ENCODE data around the gene GRPR. TPM values are rescaled to one million over a fixed set of nuclear protein-coding genes. Genes with fewer than 3 reads are reported as not detected.

Gene GRPR
- polyA plus RNA-seq, 1 of the 3 experiments (the other 2 are of a cell fraction), result 1.2 TPM

DNA sequence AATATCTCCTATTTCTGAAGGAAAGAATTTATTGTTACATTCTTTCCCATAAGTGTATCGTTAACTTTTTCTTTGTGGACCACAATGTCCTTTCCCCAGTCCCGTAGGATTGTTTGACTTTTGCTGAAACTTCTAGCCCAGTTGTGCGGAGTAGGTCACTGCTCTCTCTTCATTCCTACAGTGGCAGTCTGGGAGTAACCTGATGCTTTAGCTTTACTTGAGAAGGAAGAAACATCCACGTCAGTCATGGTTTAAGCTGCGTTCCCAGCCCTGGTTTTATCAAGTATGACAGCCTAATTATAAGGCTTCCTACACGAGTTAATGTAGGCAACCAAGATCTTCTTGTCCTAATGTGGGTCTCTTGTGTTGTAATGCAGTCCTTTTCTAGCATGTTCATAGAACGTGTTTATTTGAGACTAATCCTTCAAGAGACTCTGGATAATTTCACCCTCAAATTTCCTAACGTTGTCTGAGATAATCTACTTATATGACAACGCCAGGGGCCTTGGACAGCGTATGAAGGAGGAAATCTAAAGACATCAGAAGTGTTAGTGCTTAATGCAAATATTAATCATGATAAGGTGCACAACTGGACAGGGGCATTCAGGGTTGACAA, 40.8 kb upstream of the GRPR start:
- ChIA-PET CTCF (no interaction called here), POLR2A (no interaction called here)
- no peaks in the 10 kb centered on the region for H3K9me3 ChIP-seq
- H3K9me2 ChIP-seq, result no peaks in the 10 kb centered on the region
- H3F3A ChIP-seq (replicated peaks; ENCODE audit: insufficient read depth), result no peaks in the 10 kb centered on the region
- TF ChIP-seq, protein P1, sequence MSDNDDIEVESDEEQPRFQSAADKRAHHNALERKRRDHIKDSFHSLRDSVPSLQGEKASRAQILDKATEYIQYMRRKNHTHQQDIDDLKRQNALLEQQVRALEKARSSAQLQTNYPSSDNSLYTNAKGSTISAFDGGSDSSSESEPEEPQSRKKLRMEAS (IDR thresholded peaks at IDR 0.05; ENCODE audit: low read depth), result no peak
- TF ChIP-seq GATA2 (CRISPR knock-in tag; IDR thresholded peaks at IDR 0.05), result peak; percentile 39
- H3K4me1 ChIP-seq (ENCODE audit: control insufficient read depth in 1 of 2, insufficient read depth in 2 of 2, low read depth in 1 of 2, low read length in 1 of 2), result no peaks in the 10 kb centered on the region; a peak in 1 of 4 replicates
- H3K27me3 ChIP-seq (ENCODE audit: insufficient read depth), result no peaks in the 10 kb centered on the region; the same call in 1 of the 2 replicates
- 42% methylated on average over 10 of the region's 10 CpGs for WGBS (ENCODE audit: low lambda C conversion rate)
- H3K9ac ChIP-seq, result no peak overlapping the region
- no peaks in the 10 kb centered on the region for H3K36me3 ChIP-seq (replicated peaks in 1 of 2; ENCODE audit: control insufficient read depth in 1 of 2, insufficient read depth in 2 of 2, low read length in 1 of 2)
- DNase-seq, result no peak
- H3K4me2 ChIP-seq, result no peak overlapping the region
- no peaks in the 10 kb centered on the region for H4K20me1 ChIP-seq (ENCODE audit: insufficient read depth)
- H3K27ac ChIP-seq (ENCODE audit: low read depth in 2 of 2, low read length in 1 of 2), result no peak overlapping the region
- no peaks in the 10 kb centered on the region for H3K79me2 ChIP-seq (ENCODE audit: insufficient read depth)
- no peak overlapping the region for H3K4me3 ChIP-seq (ENCODE audit: low read depth in 2 of 2, low read length in 1 of 2)
- no peak overlapping the region for H2AFZ ChIP-seq (ENCODE audit: low read depth)

DNA sequence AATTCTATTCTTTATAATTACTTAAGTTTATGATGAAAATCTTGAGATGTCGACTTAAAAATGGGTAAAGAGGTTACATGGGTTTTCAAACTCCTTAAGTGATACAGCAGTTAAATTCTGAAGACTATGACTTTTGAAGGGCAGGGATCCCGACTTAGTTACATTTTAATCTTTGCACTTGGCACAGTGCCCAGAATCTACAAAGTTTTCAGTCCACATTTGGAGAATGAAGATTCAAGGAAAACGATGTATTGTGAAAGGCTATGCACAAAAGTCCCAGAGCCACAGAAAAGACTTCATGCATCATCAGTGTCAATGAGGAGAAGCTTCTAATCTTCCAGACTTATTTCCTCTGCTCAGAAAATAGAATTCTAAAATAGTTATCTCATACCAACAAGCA, 36.3 kb upstream of the GRPR start:
- CTCF ChIA-PET, result no interaction called here
- H3K79me2 ChIP-seq (ENCODE audit: insufficient read depth), result no peaks in the 10 kb centered on the region
- H3K4me3 ChIP-seq (ENCODE audit: low read depth in 2 of 2, low read length in 1 of 2), result no peak overlapping the region
- no peaks in the 10 kb centered on the region for H3K36me3 ChIP-seq (replicated peaks in 1 of 2; ENCODE audit: control insufficient read depth in 1 of 2, insufficient read depth in 2 of 2, low read length in 1 of 2)
- POLR2A ChIA-PET, result no interaction called here
- no peak overlapping the region for H2AFZ ChIP-seq (ENCODE audit: low read depth)
- no peaks in the 10 kb centered on the region for H3K9me3 ChIP-seq
- no peak overlapping the region for H3K27ac ChIP-seq (ENCODE audit: low read depth in 2 of 2, low read length in 1 of 2)
- no peak for DNase-seq
- no peaks in the 10 kb centered on the region; the same call in 1 of the 2 replicates for H3K27me3 ChIP-seq (ENCODE audit: insufficient read depth)
- H4K20me1 ChIP-seq (ENCODE audit: insufficient read depth), result no peaks in the 10 kb centered on the region
- no peaks in the 10 kb centered on the region for H3K4me1 ChIP-seq (ENCODE audit: control insufficient read depth in 1 of 2, insufficient read depth in 2 of 2, low read depth in 1 of 2, low read length in 1 of 2)
- no peak overlapping the region for H3K9ac ChIP-seq
- H3F3A ChIP-seq (replicated peaks; ENCODE audit: insufficient read depth), result no peaks in the 10 kb centered on the region
- 10% methylated on average over 3 of the region's 3 CpGs for WGBS (ENCODE audit: low lambda C conversion rate)
- TF ChIP-seq, protein P2, sequence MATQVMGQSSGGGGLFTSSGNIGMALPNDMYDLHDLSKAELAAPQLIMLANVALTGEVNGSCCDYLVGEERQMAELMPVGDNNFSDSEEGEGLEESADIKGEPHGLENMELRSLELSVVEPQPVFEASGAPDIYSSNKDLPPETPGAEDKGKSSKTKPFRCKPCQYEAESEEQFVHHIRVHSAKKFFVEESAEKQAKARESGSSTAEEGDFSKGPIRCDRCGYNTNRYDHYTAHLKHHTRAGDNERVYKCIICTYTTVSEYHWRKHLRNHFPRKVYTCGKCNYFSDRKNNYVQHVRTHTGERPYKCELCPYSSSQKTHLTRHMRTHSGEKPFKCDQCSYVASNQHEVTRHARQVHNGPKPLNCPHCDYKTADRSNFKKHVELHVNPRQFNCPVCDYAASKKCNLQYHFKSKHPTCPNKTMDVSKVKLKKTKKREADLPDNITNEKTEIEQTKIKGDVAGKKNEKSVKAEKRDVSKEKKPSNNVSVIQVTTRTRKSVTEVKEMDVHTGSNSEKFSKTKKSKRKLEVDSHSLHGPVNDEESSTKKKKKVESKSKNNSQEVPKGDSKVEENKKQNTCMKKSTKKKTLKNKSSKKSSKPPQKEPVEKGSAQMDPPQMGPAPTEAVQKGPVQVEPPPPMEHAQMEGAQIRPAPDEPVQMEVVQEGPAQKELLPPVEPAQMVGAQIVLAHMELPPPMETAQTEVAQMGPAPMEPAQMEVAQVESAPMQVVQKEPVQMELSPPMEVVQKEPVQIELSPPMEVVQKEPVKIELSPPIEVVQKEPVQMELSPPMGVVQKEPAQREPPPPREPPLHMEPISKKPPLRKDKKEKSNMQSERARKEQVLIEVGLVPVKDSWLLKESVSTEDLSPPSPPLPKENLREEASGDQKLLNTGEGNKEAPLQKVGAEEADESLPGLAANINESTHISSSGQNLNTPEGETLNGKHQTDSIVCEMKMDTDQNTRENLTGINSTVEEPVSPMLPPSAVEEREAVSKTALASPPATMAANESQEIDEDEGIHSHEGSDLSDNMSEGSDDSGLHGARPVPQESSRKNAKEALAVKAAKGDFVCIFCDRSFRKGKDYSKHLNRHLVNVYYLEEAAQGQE (IDR thresholded peaks at IDR 0.05; ENCODE audit: low read depth, low read length), result no peak
- TF ChIP-seq, protein P3, sequence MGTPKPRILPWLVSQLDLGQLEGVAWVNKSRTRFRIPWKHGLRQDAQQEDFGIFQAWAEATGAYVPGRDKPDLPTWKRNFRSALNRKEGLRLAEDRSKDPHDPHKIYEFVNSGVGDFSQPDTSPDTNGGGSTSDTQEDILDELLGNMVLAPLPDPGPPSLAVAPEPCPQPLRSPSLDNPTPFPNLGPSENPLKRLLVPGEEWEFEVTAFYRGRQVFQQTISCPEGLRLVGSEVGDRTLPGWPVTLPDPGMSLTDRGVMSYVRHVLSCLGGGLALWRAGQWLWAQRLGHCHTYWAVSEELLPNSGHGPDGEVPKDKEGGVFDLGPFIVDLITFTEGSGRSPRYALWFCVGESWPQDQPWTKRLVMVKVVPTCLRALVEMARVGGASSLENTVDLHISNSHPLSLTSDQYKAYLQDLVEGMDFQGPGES (IDR thresholded peaks at IDR 0.05; ENCODE audit: low read depth, low read length), result no peak
- TF ChIP-seq, protein P4, sequence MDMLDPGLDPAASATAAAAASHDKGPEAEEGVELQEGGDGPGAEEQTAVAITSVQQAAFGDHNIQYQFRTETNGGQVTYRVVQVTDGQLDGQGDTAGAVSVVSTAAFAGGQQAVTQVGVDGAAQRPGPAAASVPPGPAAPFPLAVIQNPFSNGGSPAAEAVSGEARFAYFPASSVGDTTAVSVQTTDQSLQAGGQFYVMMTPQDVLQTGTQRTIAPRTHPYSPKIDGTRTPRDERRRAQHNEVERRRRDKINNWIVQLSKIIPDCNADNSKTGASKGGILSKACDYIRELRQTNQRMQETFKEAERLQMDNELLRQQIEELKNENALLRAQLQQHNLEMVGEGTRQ (IDR thresholded peaks at IDR 0.05; ENCODE audit: borderline replicate concordance, low read depth, low read length), result no peak
- TF ChIP-seq FOXJ3 (CRISPR knock-in tag; IDR thresholded peaks at IDR 0.05), result no peak
- no peak for TF ChIP-seq RXRA (IDR thresholded peaks at IDR 0.05; ENCODE audit: borderline replicate concordance, low read depth)
- TF ChIP-seq EP300 (IDR thresholded peaks at IDR 0.05; ENCODE audit: borderline replicate concordance in 1 of 2, low read depth in 1 of 2, low read length in 1 of 2), result no peak
- TF ChIP-seq, protein P5, sequence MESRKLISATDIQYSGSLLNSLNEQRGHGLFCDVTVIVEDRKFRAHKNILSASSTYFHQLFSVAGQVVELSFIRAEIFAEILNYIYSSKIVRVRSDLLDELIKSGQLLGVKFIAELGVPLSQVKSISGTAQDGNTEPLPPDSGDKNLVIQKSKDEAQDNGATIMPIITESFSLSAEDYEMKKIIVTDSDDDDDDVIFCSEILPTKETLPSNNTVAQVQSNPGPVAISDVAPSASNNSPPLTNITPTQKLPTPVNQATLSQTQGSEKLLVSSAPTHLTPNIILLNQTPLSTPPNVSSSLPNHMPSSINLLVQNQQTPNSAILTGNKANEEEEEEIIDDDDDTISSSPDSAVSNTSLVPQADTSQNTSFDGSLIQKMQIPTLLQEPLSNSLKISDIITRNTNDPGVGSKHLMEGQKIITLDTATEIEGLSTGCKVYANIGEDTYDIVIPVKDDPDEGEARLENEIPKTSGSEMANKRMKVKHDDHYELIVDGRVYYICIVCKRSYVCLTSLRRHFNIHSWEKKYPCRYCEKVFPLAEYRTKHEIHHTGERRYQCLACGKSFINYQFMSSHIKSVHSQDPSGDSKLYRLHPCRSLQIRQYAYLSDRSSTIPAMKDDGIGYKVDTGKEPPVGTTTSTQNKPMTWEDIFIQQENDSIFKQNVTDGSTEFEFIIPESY (IDR thresholded peaks at IDR 0.05; ENCODE audit: borderline replicate concordance, low read depth), result no peak
- no peak for TF ChIP-seq SIN3A (IDR thresholded peaks at IDR 0.05; ENCODE audit: borderline replicate concordance, low read depth, low read length)
- TF ChIP-seq, protein P1 (IDR thresholded peaks at IDR 0.05; ENCODE audit: low read depth), result no peak
- TF ChIP-seq GATA2 (CRISPR knock-in tag; IDR thresholded peaks at IDR 0.05), result no peak
- TF ChIP-seq MEF2A (IDR thresholded peaks at IDR 0.05; ENCODE audit: borderline replicate concordance, low read depth), result no peak
- H3K4me2 ChIP-seq, result no peak overlapping the region
- no peaks in the 10 kb centered on the region for H3K9me2 ChIP-seq
